OCI-LY3 (cell line): Measurements from ENCODE around the gene RAPGEF1.

ENCODE experiments used
- EZH2phosphoT487 ChIP-seq: fragments of 200-600 bp; shearing (Covaris generic); IDR thresholded peaks from 2 replicates; pipeline ENCODE4 v1.6.1; 2018; ENCODE audit warnings: antibody characterized with exemption, mixed run types, low read depth
- TF ChIP-seq, protein P1 (sequence below): fragments of 200-600, 300-600 bp; sonication (generic); IDR thresholded peaks from 2 replicates; pipeline ENCODE4 v1.5.1; 2014; ENCODE audit warnings: antibody characterized with exemption, low read length, low read depth

DNA sequence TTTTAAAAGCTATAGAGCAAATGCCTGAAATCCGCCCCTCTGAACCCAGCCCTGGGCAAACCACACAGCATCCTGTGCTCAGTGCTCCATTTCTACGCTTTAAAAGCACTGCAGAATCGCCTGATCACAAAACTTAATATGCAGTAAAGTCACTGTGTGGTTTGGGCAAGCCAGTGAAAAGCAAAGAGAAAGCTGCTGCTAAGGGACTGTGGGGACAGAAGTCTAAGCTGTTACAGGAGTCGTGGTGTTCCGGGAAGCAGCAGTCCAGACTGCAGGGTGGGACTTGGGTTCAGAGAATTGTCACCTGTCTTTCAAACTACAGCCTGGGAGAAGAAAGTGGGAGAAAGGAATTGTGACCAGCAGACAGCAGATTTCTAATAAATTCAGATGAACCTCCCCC is 8.2 kb downstream of the RAPGEF1 start:
- TF ChIP-seq, protein P1, sequence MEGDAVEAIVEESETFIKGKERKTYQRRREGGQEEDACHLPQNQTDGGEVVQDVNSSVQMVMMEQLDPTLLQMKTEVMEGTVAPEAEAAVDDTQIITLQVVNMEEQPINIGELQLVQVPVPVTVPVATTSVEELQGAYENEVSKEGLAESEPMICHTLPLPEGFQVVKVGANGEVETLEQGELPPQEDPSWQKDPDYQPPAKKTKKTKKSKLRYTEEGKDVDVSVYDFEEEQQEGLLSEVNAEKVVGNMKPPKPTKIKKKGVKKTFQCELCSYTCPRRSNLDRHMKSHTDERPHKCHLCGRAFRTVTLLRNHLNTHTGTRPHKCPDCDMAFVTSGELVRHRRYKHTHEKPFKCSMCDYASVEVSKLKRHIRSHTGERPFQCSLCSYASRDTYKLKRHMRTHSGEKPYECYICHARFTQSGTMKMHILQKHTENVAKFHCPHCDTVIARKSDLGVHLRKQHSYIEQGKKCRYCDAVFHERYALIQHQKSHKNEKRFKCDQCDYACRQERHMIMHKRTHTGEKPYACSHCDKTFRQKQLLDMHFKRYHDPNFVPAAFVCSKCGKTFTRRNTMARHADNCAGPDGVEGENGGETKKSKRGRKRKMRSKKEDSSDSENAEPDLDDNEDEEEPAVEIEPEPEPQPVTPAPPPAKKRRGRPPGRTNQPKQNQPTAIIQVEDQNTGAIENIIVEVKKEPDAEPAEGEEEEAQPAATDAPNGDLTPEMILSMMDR: no peak
- TF ChIP-seq EZH2phosphoT487: no peak
